ENCODE measurements around the gene FBXL19.

FBXL19 gene

DNA sequence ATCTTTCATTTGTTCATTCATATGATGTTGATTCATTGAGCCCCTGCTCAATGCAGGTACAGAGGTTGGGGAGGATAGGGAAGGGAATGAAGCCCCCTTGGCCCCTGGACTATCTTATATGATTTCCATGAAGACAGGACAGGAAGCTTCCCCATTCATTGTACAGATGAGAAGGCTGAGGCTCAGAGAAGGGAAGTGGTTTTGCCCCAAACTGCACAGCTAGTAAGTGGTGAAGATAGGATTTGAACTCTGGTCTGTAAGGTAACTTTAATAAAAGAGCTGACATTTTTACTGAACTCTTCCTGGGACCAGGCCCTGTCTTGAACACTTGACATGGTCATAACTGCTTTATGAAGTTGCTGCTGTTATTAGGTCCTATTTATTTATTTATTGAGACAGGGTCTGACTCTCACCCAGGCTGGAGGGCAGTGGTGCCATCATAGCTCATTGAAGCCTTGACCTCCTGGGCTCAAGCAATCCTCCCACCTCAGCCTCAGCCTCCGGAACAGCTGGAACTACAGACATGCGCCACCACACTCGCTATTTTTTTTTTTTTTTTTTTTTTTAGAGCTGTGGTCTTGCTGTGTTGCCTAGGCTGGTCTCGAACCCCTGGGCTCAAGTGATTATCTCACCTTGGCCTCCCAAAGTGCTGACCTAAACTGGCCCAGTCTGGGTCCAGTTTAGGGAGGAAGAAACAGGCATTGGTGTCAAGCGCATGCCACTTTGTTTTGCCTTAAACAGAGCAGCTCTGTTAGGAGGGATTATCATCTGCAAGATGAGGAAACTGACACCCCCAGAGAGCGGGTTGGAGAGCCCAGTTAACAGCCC is 22.0 kb upstream of the FBXL19 start:
- Histone ChIP-seq H3K9me2 (replicated peaks; ENCODE audit: control insufficient read depth, low read length) (no peaks in the 10 kb centered on the region), H3K9me3 (ENCODE audit: control insufficient read depth, insufficient read depth, low read length) (peaks cover 5% of the 10 kb centered on the region; the same call in 1 of the 2 replicates), H3K36me3 (ENCODE audit: control insufficient read depth, low read length) (no peaks in the 10 kb centered on the region), H3F3A (ENCODE audit: control insufficient read depth, insufficient read depth) (peaks cover 43% of the 10 kb centered on the region), H3K79me2 (ENCODE audit: control insufficient read depth, low read length) (no peaks in the 10 kb centered on the region), H3K27me3 (ENCODE audit: control insufficient read depth, low read length) (no peaks in the 10 kb centered on the region), H3K4me1 (ENCODE audit: control insufficient read depth, low read length) (peaks cover 56% of the 10 kb centered on the region), H3K4me3 (ENCODE audit: low read length) (peak overlapping the region; percentile 73), H3K4me2 (ENCODE audit: low read length) (peak overlapping the region; percentile 86), H4K20me1 (ENCODE audit: control insufficient read depth, insufficient read depth, low read depth, low read length) (no peaks in the 10 kb centered on the region), H3K27ac (ENCODE audit: low read depth, low read length) (no peak overlapping the region)
- TF ChIP-seq, protein P1, sequence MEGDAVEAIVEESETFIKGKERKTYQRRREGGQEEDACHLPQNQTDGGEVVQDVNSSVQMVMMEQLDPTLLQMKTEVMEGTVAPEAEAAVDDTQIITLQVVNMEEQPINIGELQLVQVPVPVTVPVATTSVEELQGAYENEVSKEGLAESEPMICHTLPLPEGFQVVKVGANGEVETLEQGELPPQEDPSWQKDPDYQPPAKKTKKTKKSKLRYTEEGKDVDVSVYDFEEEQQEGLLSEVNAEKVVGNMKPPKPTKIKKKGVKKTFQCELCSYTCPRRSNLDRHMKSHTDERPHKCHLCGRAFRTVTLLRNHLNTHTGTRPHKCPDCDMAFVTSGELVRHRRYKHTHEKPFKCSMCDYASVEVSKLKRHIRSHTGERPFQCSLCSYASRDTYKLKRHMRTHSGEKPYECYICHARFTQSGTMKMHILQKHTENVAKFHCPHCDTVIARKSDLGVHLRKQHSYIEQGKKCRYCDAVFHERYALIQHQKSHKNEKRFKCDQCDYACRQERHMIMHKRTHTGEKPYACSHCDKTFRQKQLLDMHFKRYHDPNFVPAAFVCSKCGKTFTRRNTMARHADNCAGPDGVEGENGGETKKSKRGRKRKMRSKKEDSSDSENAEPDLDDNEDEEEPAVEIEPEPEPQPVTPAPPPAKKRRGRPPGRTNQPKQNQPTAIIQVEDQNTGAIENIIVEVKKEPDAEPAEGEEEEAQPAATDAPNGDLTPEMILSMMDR (IDR thresholded peaks at IDR 0.05; ENCODE audit: low read depth, low read length, poor library complexity, severe bottlenecking) = no peak
- no peak for TF ChIP-seq EZH2phosphoT487 (IDR thresholded peaks at IDR 0.05; ENCODE audit: borderline replicate concordance, low read length)

GRCh38 chr16:30902029-30902972 is 21.1 kb upstream of the FBXL19 start:
- no peaks in the 10 kb centered on the region for H4K20me1 ChIP-seq (ENCODE audit: control insufficient read depth, insufficient read depth, low read depth, low read length)
- peak overlapping the region; percentile 90 for H3K27ac ChIP-seq (ENCODE audit: low read depth, low read length)
- H3K79me2 ChIP-seq (ENCODE audit: control insufficient read depth, low read length) = no peaks in the 10 kb centered on the region
- H3K36me3 ChIP-seq (ENCODE audit: control insufficient read depth, low read length) = no peaks in the 10 kb centered on the region
- H3K4me1 ChIP-seq (ENCODE audit: control insufficient read depth, low read length) = peaks cover 47% of the 10 kb centered on the region
- peak overlapping the region; percentile 89 for H3K4me2 ChIP-seq (ENCODE audit: low read length)
- H3K4me3 ChIP-seq (ENCODE audit: low read length) = peak overlapping the region; percentile 77
- H3K9me2 ChIP-seq (replicated peaks; ENCODE audit: control insufficient read depth, low read length) = no peaks in the 10 kb centered on the region
- TF ChIP-seq, protein P1 (IDR thresholded peaks at IDR 0.05; ENCODE audit: low read depth, low read length, poor library complexity, severe bottlenecking) = no peak
- no peak for TF ChIP-seq EZH2phosphoT487 (IDR thresholded peaks at IDR 0.05; ENCODE audit: borderline replicate concordance, low read length)
- no peaks in the 10 kb centered on the region for H3K27me3 ChIP-seq (ENCODE audit: control insufficient read depth, low read length)
- peaks cover 41% of the 10 kb centered on the region for H3F3A ChIP-seq (ENCODE audit: control insufficient read depth, insufficient read depth)
- H3K9me3 ChIP-seq (ENCODE audit: control insufficient read depth, insufficient read depth, low read length) = peaks cover 5% of the 10 kb centered on the region; the same call in 1 of the 2 replicates

DNA sequence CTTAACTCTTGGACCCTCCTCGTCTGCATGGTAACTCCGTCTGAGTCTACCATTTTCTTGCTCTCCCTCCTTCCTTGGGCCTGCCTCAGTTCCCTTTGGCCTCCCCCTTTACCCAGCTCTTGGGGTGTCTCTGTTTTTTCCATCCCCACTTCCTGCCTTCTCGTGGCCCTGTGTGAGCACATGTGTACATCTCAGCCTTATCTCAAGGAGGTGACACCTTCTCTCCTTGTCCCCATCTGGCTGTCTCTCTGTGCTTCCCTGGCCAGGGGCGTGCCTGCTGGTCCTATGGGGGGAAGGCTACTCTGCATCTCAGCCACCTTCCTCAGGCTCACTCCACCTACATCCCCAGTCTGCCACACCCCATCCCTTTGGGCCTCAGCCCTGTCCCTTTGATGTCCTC is 20.4 kb upstream of the FBXL19 start:
- no peaks in the 10 kb centered on the region for H3K79me2 ChIP-seq (ENCODE audit: control insufficient read depth, low read length)
- no peaks in the 10 kb centered on the region for H3K27me3 ChIP-seq (ENCODE audit: control insufficient read depth, low read length)
- H3K36me3 ChIP-seq (ENCODE audit: control insufficient read depth, low read length) = no peaks in the 10 kb centered on the region
- H3K9me3 ChIP-seq (ENCODE audit: control insufficient read depth, insufficient read depth, low read length) = peaks cover 5% of the 10 kb centered on the region; the same call in 1 of the 2 replicates
- peak overlapping the region; percentile 77 for H3K4me3 ChIP-seq (ENCODE audit: low read length)
- TF ChIP-seq EZH2phosphoT487 (IDR thresholded peaks at IDR 0.05; ENCODE audit: borderline replicate concordance, low read length) = no peak
- TF ChIP-seq, protein P1 (IDR thresholded peaks at IDR 0.05; ENCODE audit: low read depth, low read length, poor library complexity, severe bottlenecking) = no peak
- H3K27ac ChIP-seq (ENCODE audit: low read depth, low read length) = peak overlapping the region; percentile 90
- H4K20me1 ChIP-seq (ENCODE audit: control insufficient read depth, insufficient read depth, low read depth, low read length) = no peaks in the 10 kb centered on the region
- peaks cover 41% of the 10 kb centered on the region for H3F3A ChIP-seq (ENCODE audit: control insufficient read depth, insufficient read depth)
- H3K4me1 ChIP-seq (ENCODE audit: control insufficient read depth, low read length) = peaks cover 40% of the 10 kb centered on the region
- no peaks in the 10 kb centered on the region for H3K9me2 ChIP-seq (replicated peaks; ENCODE audit: control insufficient read depth, low read length)
- H3K4me2 ChIP-seq (ENCODE audit: low read length) = peak overlapping the region; percentile 89

Measured in DOHH2 (cell line).